HCT116 (cell line): ENCODE results near the gene OR2B2. TPM values are rescaled to one million over a fixed set of nuclear protein-coding genes. Genes with fewer than 3 reads are reported as not detected.

Source experiments
- ATAC-seq: fragments of 200-7000 bp; cut with Tn5 transposase; 2 replicates; pipeline ENCODE4 v1.9.1; 2020; ENCODE audit warnings: mild to moderate bottlenecking, moderate library complexity
- BruUV-seq: library from RNA; stranded (reverse); fragments of 400-500 nt; replicated peaks from 2 replicates; lab custom pipeline; 2021; lab: Mats Ljungman, UMichigan
- CTCF ChIA-PET: fragments of 300-600 bp; sonication (Branson Sonifier 250); formaldehyde crosslinking; loops from one replicate; lab custom pipeline; 2021; ENCODE audit warnings: antibody characterized with exemption; lab: Charles Lee
- POLR2A ChIA-PET: fragments of 300-600, 350-600 bp; sonication (Branson Sonifier 250); formaldehyde crosslinking; loops from one replicate; lab custom pipeline; 2021; ENCODE audit warnings: antibody characterized with exemption; lab: Charles Lee
- RAD21 ChIA-PET, 2 experiments: fragments of 300-600 bp; sonication (Branson Sonifier 250); formaldehyde crosslinking; loops; one replicate each; lab custom pipeline; 2023; ENCODE audit warnings: low total read pairs in 2 of 2; ENCODE audit not compliant: uncharacterized antibody in 2 of 2, unreplicated experiment in 2 of 2, low non-redundant PET in 1 of 2; lab: Charles Lee
- DNase-seq: peaks from one replicate; pipeline ENCODE4 v3.0.0-alpha.2; 2010; ENCODE audit warnings: low read depth, low spot score
- H2AFZ ChIP-seq: fragments of 200-600 bp; shearing (Covaris generic), sonication (generic); 2 replicates; pipeline ENCODE4 v1.6.1; 2017; ENCODE audit warnings: low read depth, mixed run types, mixed read lengths, antibody characterized with exemption, low read length; ENCODE audit not compliant: poor library complexity, severe bottlenecking
- H3K27ac ChIP-seq: 2 replicates; pipeline ENCODE4 v1.5.1; 2012; ENCODE audit warnings: low read depth, low read length
- H3K27me3 ChIP-seq: fragments of 200-600 bp; sonication (generic); 2 replicates; pipeline ENCODE4 v1.6.1; 2016; ENCODE audit warnings: mixed run types, low read length, mixed read lengths; ENCODE audit not compliant: insufficient read depth
- H3K36me3 ChIP-seq, 2 experiments: fragments of 200-500 bp in 1 of 2; fragments of 200-600 bp in 1 of 2; sonication (Bioruptor generic) in 1 of 2; sonication (generic) in 1 of 2; 2 replicates each; pipeline versions ENCODE4 v1.5.1 to v1.6.1; 2014 to 2016; ENCODE audit warnings: low read length in 2 of 2, inconsistent platforms in 1 of 2, mixed read lengths in 1 of 2, mixed run types in 1 of 2; ENCODE audit not compliant: insufficient read depth in 2 of 2, control insufficient read depth in 1 of 2
- H3K4me1 ChIP-seq, 2 experiments: fragments of 200-600 bp in 1 of 2; sonication (generic) in 1 of 2; 2 replicates each; pipeline versions ENCODE4 v1.5.1 to v1.6.1; 2012 to 2017; ENCODE audit warnings: low read length in 2 of 2, inconsistent platforms in 1 of 2, mild to moderate bottlenecking in 1 of 2, mixed read lengths in 1 of 2, mixed run types in 1 of 2, moderate library complexity in 1 of 2; ENCODE audit not compliant: insufficient read depth in 2 of 2, control insufficient read depth in 1 of 2
- H3K4me2 ChIP-seq: fragments of 200-600 bp; sonication (generic); 2 replicates; pipeline ENCODE4 v1.6.1; 2017; ENCODE audit warnings: mixed run types, low read length, mixed read lengths
- H3K4me3 ChIP-seq, 2 experiments: fragments of 200-600 bp in 1 of 2; sonication (generic) in 1 of 2; replicated peaks in 1 of 2; 2 replicates each; pipeline ENCODE4 v1.5.1; 2011 to 2016; ENCODE audit warnings: low read length in 2 of 2, control low read depth in 1 of 2, low read depth in 1 of 2, mild to moderate bottlenecking in 1 of 2, mixed read lengths in 1 of 2, mixed run types in 1 of 2
- H3K79me2 ChIP-seq: fragments of 200-600 bp; sonication (generic); 2 replicates; pipeline ENCODE4 v1.6.1; 2017; ENCODE audit warnings: mild to moderate bottlenecking, mixed run types, low read length, moderate library complexity, mixed read lengths; ENCODE audit not compliant: insufficient read depth
- H3K9ac ChIP-seq: fragments of 200-600 bp; sonication (generic); 2 replicates; pipeline ENCODE4 v1.6.1; 2016; ENCODE audit warnings: low read length, mixed read lengths
- H3K9me2 ChIP-seq: fragments of 200-600 bp; sonication (generic), shearing (Covaris generic); 2 replicates; pipeline ENCODE4 v1.6.1; 2017; ENCODE audit warnings: mixed run types, mild to moderate bottlenecking, moderate library complexity; ENCODE audit not compliant: insufficient read depth
- H3K9me3 ChIP-seq, 2 experiments: fragments of 200-500 bp in 1 of 2; fragments of 200-600 bp in 1 of 2; sonication (Bioruptor generic) in 1 of 2; sonication (generic) in 1 of 2; 2 replicates each; pipeline ENCODE4 v1.6.1; 2014 to 2017; ENCODE audit warnings: low read length in 2 of 2, mixed read lengths in 2 of 2, inconsistent platforms in 1 of 2, low read depth in 1 of 2, mild to moderate bottlenecking in 1 of 2, mixed run types in 1 of 2, moderate library complexity in 1 of 2; ENCODE audit not compliant: control insufficient read depth in 1 of 2, insufficient read depth in 1 of 2
- H4K20me1 ChIP-seq: fragments of 200-600 bp; sonication (generic), shearing (Covaris generic); 2 replicates; pipeline ENCODE4 v1.6.1; 2017; ENCODE audit warnings: mixed run types, mild to moderate bottlenecking, moderate library complexity; ENCODE audit not compliant: insufficient read depth
- EGR1 ChIP-seq: IDR thresholded peaks from 2 replicates; pipeline ENCODE4 v1.6.1; 2012; ENCODE audit warnings: low read depth
- JUND ChIP-seq: IDR thresholded peaks from 2 replicates; pipeline ENCODE4 v1.6.1; 2012
- RAD21 ChIP-seq: IDR thresholded peaks from 2 replicates; pipeline ENCODE4 v1.6.1; 2012; ENCODE audit warnings: low read depth, mild to moderate bottlenecking
- SIN3A ChIP-seq: IDR thresholded peaks from 2 replicates; pipeline ENCODE4 v1.6.1; 2012; ENCODE audit warnings: low read depth
- SRF ChIP-seq: IDR thresholded peaks from 2 replicates; pipeline ENCODE4 v1.6.1; 2012; ENCODE audit warnings: low read depth
- ZFX ChIP-seq: fragments of 450-650 bp; IDR thresholded peaks from 2 replicates; pipeline ENCODE4 v1.6.1; 2017
- ZNF274 ChIP-seq: fragments of 200-500 bp; sonication (Bioruptor generic); IDR thresholded peaks from 2 replicates; pipeline ENCODE4 v1.6.1; 2014; ENCODE audit warnings: mild to moderate bottlenecking, low read depth, low read length, inconsistent platforms
- intact Hi-C: fragments of 100-400 bp; cut with micrococcal nuclease; formaldehyde crosslinking; loops from 2 replicates; pipeline ENCODE4 v1.10.0; 2022
- total RNA-seq: library from RNA; stranded (reverse); gene quantifications from one replicate; pipeline ENCODE4 v1.2.1, GENCODE V29; 2021; ENCODE audit not compliant: unreplicated experiment
- TF ChIP-seq, protein P1 (sequence below): IDR thresholded peaks from 2 replicates; pipeline ENCODE4 v1.6.1; 2011; ENCODE audit warnings: mild to moderate bottlenecking, low read length, moderate library complexity; ENCODE audit not compliant: insufficient replicate concordance; ENCODE audit errors: extremely low read depth

OR2B2 gene
- total RNA-seq, 1 experiment from 2014 or later: not detected

DNA sequence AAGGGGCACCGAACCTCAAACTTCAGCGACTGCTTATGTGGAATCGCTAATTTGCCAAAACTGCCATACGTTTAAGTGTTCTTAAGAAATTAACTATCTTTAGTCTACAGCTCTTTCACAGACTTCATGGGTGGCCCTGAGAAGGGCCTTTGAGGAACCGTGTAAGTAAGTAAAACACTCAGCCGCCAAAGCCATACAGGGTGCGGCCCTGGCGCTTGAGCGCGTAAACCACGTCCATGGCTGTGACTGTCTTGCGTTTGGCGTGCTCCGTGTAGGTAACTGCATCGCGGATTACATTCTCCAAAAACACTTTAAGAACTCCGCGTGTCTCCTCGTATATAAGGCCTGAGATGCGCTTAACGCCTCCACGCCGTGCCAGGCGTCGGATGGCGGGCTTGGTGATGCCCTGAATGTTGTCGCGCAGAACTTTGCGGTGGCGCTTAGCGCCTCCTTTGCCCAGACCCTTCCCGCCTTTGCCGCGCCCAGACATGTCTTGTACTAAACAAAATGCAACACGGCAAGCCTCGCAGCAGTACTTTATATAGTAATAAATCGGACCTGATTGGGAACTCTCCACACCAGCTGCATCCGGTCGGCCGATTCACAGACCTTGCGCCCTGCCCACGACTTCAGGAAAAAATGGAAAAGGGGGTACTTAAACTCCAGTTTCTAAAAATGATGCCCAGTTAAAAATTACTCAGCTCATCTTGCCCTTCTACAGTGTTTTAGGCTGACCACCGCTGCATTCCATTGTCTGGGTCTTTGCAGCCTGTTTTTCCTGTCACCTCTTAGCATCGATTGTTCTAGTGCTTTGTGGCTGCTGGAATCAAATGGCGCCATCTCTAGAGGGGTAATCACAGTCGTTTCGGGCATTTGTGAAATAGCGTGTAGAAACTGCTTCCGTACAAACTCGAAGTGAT is 38.9 kb downstream of the OR2B2 start (continued):
- TF ChIP-seq, protein P1, sequence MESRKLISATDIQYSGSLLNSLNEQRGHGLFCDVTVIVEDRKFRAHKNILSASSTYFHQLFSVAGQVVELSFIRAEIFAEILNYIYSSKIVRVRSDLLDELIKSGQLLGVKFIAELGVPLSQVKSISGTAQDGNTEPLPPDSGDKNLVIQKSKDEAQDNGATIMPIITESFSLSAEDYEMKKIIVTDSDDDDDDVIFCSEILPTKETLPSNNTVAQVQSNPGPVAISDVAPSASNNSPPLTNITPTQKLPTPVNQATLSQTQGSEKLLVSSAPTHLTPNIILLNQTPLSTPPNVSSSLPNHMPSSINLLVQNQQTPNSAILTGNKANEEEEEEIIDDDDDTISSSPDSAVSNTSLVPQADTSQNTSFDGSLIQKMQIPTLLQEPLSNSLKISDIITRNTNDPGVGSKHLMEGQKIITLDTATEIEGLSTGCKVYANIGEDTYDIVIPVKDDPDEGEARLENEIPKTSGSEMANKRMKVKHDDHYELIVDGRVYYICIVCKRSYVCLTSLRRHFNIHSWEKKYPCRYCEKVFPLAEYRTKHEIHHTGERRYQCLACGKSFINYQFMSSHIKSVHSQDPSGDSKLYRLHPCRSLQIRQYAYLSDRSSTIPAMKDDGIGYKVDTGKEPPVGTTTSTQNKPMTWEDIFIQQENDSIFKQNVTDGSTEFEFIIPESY: no peak

DNA sequence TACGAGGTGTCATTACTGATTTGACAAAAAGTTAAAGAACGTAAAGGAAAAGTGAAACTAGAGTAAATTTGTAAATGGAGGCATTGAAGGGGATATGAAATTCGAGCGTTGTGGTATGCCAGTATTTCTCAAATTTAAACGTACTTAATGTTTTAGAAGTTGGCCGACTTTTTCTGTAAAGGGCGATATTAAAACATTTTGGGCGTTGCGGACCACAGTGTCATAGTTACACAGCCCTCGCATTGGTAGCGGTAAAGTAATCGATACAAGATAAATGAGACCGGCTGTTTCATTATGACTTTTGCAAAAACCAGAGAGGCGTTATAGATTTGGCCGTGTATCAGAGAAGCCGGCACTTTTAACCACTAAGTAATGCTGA is 39.6 kb downstream of the OR2B2 start:
- no peak overlapping the region for H3K27ac ChIP-seq
- CTCF ChIA-PET: no interaction called here
- ATAC-seq (no peak), DNase-seq (no peak)
- RAD21 ChIA-PET: no interaction called here
- H3K9me2 ChIP-seq: no peaks in the 10 kb centered on the region
- intact Hi-C loops: no loop called here
- no peak overlapping the region for H3K9ac ChIP-seq
- H2AFZ ChIP-seq: no peak overlapping the region
- no peak for TF ChIP-seq SRF
- no peak for TF ChIP-seq RAD21
- TF ChIP-seq EGR1: no peak
- TF ChIP-seq SIN3A: no peak
- TF ChIP-seq JUND: no peak
- TF ChIP-seq ZNF274: no peak
- TF ChIP-seq ZFX: no peak
- H3K27me3 ChIP-seq: no peaks in the 10 kb centered on the region
- POLR2A ChIA-PET: interaction anchor here (1.2 to 1.3 kb wide), 3 partner anchors 17 to 34 kb away, joined by 3 to 7 read pairs (median 5); a partner anchor contains a TSS
- no peaks in the 10 kb centered on the region for H3K79me2 ChIP-seq
- H3K4me3 ChIP-seq: no peak overlapping the region
- H4K20me1 ChIP-seq: no peaks in the 10 kb centered on the region
- H3K36me3 ChIP-seq: no peaks in the 10 kb centered on the region
- H3K4me2 ChIP-seq: no peak overlapping the region
- H3K9me3 ChIP-seq: no peaks in the 10 kb centered on the region
- BruUV-seq: no TSS peak
- no peaks in the 10 kb centered on the region for H3K4me1 ChIP-seq
